ENCODE measurements around the gene ADAM11.

- TF ChIP-seq EZH2 (IDR thresholded peaks at IDR 0.05; ENCODE audit: insufficient read depth, poor library complexity, severe bottlenecking) (no peak), EZH2phosphoT487 (IDR thresholded peaks at IDR 0.05; ENCODE audit: insufficient read depth, low read depth) (no peak)
Observed at GRCh38 chr17:44761932-44762810, 3.4 kb downstream of the ADAM11 start.

Data from GM23248 (cell line).